IgD-negative memory B cell (primary cell): ENCODE data around the gene SNX8. TPM values are rescaled to one million over a fixed set of nuclear protein-coding genes. Genes with fewer than 3 reads are reported as not detected.
A peak's percentile ranks its signal among the peaks of the same experiment; 100 is the strongest.
"Not testable (repeated sequence)": the region's sequence is repeated elsewhere in the genome, so short reads cannot be mapped to it uniquely, and the experiment has no call there.

ENCODE experiments used
- H3K27ac Mint-ChIP-seq, 3 donors: one replicate each; pipeline ENCODE4 v1.8.0; 2020 to 2022; ENCODE audit warnings: mild to moderate bottlenecking in 3 of 3, mixed read lengths in 3 of 3, moderate library complexity in 1 of 3
- H3K27me3 Mint-ChIP-seq: one replicate; pipeline ENCODE4 v1.8.0; 2021; ENCODE audit warnings: mixed read lengths
- H3K36me3 Mint-ChIP-seq: one replicate; pipeline ENCODE4 v1.8.0; 2020; ENCODE audit warnings: mild to moderate bottlenecking, mixed read lengths
- H3K4me1 Mint-ChIP-seq, 3 donors: one replicate each; pipeline ENCODE4 v1.8.0; 2020 to 2022; ENCODE audit warnings: mixed read lengths in 3 of 3, mild to moderate bottlenecking in 1 of 3
- H3K4me3 Mint-ChIP-seq, 4 donors: one replicate each; pipeline ENCODE4 v1.8.0; 2020 to 2022; ENCODE audit warnings: mild to moderate bottlenecking in 4 of 4, mixed read lengths in 4 of 4, moderate library complexity in 3 of 4
- H3K9me3 Mint-ChIP-seq, 3 donors: one replicate each; pipeline ENCODE4 v1.8.0; 2020 to 2021; ENCODE audit warnings: mixed read lengths in 3 of 3, mild to moderate bottlenecking in 1 of 3
- polyA plus RNA-seq: library from polyadenylated mRNA; unstranded; fragments of 300-500 nt; fragmentation: Illumina TruSeq; gene quantifications from one replicate; pipeline ENCODE4 v1.2.3, GENCODE V29; 2021

Gene SNX8
- polyA plus RNA-seq, 1 donor from 2014 or later = 61.3 TPM

DNA sequence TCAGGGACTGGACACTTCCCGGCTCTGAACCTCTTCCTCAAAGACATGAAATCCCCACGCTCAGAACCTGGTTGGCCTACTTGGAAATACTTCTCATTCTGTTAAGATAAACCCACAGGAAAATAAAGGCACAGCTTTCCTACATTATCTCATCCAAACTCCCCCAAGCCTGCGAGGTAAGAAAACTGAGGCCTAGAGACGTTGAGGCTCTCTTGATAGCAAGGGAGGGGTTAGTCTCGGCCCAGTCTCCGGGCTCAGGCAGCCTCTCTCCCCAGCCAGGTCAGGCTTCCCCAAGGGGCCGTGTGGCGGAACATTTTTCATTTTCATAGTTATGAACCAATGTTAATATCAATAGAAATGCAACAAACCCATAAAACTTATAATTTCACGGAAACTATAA is 35.8 kb upstream of the SNX8 start:
- H3K27me3 Mint-ChIP-seq = no peaks in the 10 kb centered on the region

DNA sequence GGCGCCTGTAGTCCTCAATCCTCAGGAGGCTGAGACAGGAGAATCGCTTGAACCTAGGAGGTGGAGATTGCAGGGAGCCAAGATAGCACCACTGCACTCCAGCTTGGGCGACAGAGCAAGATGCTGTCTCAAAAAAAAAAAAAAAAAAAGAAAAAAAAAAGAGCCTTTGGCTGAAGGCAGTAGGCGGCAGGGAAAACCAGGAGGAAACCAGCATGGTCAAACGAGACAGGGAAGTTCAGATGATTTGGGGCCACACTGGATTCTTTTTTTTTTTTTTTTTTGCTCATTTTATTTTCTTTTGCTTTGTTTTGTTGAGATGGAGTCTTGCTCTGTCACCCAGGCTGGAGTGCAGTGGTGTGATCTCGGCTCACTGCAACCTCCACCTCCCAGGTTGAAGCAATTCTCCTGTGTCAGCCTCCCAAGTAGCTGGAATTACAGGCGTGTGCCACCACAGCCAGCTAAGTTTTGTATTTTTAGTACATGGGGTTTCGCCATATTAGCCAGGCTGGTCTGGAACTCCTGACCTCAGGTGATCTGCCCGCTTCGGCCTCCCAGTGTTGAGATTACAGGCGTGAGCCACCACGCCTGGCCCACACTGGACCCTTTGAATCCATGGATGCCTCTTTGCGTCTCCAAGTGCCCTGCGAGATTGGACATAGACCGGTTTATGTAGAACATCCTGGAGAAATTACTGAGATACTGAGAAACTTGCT is 33.3 kb upstream of the SNX8 start:
- peak overlapping the region in 2 of 4 donors; percentile 8 to 14 for H3K4me3 Mint-ChIP-seq

More for the DNA sequence above, 35.8 kb upstream of the SNX8 start:
- peak overlapping the region in 2 of 3 donors; percentile 32 to 67 for H3K27ac Mint-ChIP-seq
- no peaks in the 10 kb centered on the region for H3K9me3 Mint-ChIP-seq
- no peak overlapping the region for H3K4me3 Mint-ChIP-seq
- no peaks in the 10 kb centered on the region for H3K36me3 Mint-ChIP-seq
- peaks cover 4 to 9% (median 9%) of the 10 kb centered on the region in 3 donors for H3K4me1 Mint-ChIP-seq

GRCh38 chr7:2336626-2337299 is 22.5 kb upstream of the SNX8 start:
- Mint-ChIP-seq H3K27ac (no peak overlapping the region), H3K4me3 (no peak overlapping the region), H3K27me3 (no peaks in the 10 kb centered on the region), H3K4me1 (no peaks in the 10 kb centered on the region), H3K9me3 (no peaks in the 10 kb centered on the region), H3K36me3 (no peaks in the 10 kb centered on the region)

More for the DNA sequence above, 33.3 kb upstream of the SNX8 start:
- not testable (repeated sequence) for H3K36me3 Mint-ChIP-seq, H3K4me1 Mint-ChIP-seq, H3K27me3 Mint-ChIP-seq, H3K9me3 Mint-ChIP-seq
- H3K27ac Mint-ChIP-seq = peak overlapping the region in 2 of 3 donors; percentile 40 to 64

- not testable (repeated sequence) for H3K27ac Mint-ChIP-seq, H3K4me3 Mint-ChIP-seq, H3K4me1 Mint-ChIP-seq, H3K36me3 Mint-ChIP-seq, H3K27me3 Mint-ChIP-seq, H3K9me3 Mint-ChIP-seq
Measured at GRCh38 chr7:2332606-2333231, 18.5 kb upstream of the SNX8 start.

DNA sequence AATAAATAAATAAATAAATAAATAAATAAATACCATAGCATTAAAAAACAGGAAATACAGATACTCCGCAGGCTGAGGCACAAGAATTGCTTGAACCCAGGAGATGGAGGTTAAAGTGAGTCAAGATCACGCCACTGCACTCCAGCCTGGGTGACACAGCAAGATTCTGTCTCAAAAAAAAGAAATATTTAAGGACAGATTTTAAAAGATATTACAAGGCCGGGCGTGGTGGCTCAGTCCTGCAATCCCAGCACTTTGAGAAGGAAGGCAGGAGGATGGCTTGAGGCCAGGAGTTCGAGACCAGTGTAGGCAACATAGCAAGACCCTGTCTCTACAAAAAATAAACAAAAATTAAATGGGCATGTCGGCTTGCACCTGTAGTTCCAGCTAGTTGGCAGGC is 17.5 kb upstream of the SNX8 start:
- Mint-ChIP-seq H3K4me3 (no peak overlapping the region), H3K4me1 (no peaks in the 10 kb centered on the region), H3K36me3 (no peaks in the 10 kb centered on the region), H3K27me3 (no peaks in the 10 kb centered on the region), H3K27ac (no peak overlapping the region), H3K9me3 (no peaks in the 10 kb centered on the region)

- H3K4me3 Mint-ChIP-seq = no peak overlapping the region
- H3K4me1 Mint-ChIP-seq = no peaks in the 10 kb centered on the region
- peak overlapping the region in 1 of 3 donors; percentile 76 for H3K27ac Mint-ChIP-seq
- no peaks in the 10 kb centered on the region for H3K36me3 Mint-ChIP-seq
- H3K9me3 Mint-ChIP-seq = no peaks in the 10 kb centered on the region
- no peaks in the 10 kb centered on the region for H3K27me3 Mint-ChIP-seq
Measured at GRCh38 chr7:2330493-2330892, 16.3 kb upstream of the SNX8 start.

DNA sequence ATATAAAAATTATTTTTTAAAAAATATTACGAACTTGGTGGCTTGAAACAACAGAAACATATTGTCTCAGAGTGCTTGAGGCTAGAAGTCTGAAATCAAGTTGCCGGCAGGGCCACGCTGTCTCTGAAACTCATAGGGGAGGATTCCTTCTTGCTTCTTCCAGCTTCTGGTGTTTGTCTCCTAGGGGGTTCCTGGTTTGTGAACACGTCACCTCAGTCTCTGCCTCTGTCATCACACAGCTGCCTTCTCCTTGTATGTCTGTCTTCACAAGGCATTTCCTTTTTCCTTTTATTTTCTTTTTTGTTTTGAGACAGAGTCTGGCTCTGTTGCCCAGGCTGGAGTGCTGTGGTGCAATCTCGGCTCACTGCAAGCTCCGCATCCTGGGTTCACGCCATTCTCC is 12.7 kb upstream of the SNX8 start:
- Mint-ChIP-seq H3K36me3 (no peaks in the 10 kb centered on the region), H3K4me3 (no peak overlapping the region), H3K4me1 (peaks cover 0 to 5% (median 4%) of the 10 kb centered on the region in 3 donors), H3K27me3 (peaks cover 1% of the 10 kb centered on the region), H3K9me3 (no peaks in the 10 kb centered on the region), H3K27ac (no peak overlapping the region)

DNA sequence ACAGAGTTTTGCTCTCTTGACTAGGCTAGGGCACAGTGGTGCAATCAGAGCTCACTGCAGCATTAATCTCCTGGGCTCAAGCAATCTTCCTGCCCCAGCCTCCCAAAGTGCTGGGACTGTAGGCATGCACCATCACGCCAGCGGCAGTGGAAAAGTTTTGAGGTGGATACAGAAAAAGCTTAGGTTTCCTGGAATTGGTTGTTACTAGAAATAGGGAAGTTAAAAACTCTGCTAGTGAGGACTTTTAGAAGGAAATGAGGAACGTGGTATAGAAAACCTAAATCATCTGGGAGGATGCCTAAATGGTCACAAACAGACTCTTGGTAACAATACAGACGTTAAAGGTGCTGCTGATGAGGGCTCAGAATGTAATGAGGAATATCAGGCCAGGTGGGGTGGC is 10.9 kb upstream of the SNX8 start:
- Mint-ChIP-seq H3K4me3 (no peak overlapping the region), H3K9me3 (no peaks in the 10 kb centered on the region), H3K27ac (no peak overlapping the region), H3K36me3 (no peaks in the 10 kb centered on the region), H3K27me3 (peaks cover 1% of the 10 kb centered on the region), H3K4me1 (peaks cover 0 to 5% (median 4%) of the 10 kb centered on the region in 3 donors)

- no peaks in the 10 kb centered on the region for H3K36me3 Mint-ChIP-seq
- no peak overlapping the region for H3K27ac Mint-ChIP-seq
- no peak overlapping the region for H3K4me3 Mint-ChIP-seq
- H3K4me1 Mint-ChIP-seq = peaks cover 4 to 5% (median 5%) of the 10 kb centered on the region in 3 donors
- H3K27me3 Mint-ChIP-seq = peaks cover 1% of the 10 kb centered on the region
- H3K9me3 Mint-ChIP-seq = no peaks in the 10 kb centered on the region
Measured at GRCh38 chr7:2321020-2321419, 6.8 kb upstream of the SNX8 start.

DNA sequence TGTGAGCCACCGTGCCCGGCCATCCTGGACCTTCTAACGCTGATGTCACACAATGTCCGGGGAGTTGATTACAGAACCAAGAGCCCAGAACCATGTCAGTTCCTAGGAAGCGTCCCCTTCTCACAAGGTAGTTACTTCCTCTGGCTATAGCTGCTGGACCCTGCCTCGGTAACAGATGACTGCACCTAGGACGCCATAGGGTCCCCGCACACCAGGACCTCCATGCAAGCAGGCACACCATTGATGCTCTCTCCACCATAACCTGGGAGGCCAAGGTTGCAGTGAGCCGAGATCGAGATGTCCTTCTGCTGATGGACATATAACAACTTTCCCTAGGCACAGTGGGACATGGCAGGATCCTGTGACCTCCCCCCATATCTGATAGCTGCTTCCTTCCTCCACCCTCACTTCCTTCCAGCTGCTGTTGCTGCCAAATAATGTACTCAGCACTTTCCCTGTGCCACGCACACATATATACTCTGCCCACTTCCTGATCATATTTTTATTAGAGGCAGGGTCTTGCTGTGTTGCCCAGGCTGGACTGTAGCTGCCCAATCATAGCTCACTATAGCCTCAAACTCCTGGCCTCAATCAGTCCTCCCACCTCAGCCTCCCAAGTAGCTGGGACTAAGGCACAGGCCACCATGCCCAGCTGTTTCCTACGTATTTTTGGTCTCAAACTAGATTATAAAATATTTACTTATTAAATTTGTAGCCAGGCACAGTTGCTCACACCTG is 3.5 kb upstream of the SNX8 start:
- no peaks in the 10 kb centered on the region for H3K27me3 Mint-ChIP-seq
- H3K27ac Mint-ChIP-seq = peak overlapping the region in 2 of 3 donors; percentile 26 to 40
- peaks cover under 1 to 11% (median 1%) of the 10 kb centered on the region in 3 donors for H3K4me1 Mint-ChIP-seq
- no peaks in the 10 kb centered on the region for H3K9me3 Mint-ChIP-seq
- H3K4me3 Mint-ChIP-seq = peak overlapping the region in 2 of 4 donors; percentile 7 to 55
- no peaks in the 10 kb centered on the region for H3K36me3 Mint-ChIP-seq

- H3K4me1 Mint-ChIP-seq = peaks cover 7 to 18% (median 10%) of the 10 kb centered on the region in 3 donors
- H3K9me3 Mint-ChIP-seq = no peaks in the 10 kb centered on the region
- no peak overlapping the region for H3K4me3 Mint-ChIP-seq
- H3K27me3 Mint-ChIP-seq = no peaks in the 10 kb centered on the region
- no peak overlapping the region for H3K27ac Mint-ChIP-seq
- H3K36me3 Mint-ChIP-seq = no peaks in the 10 kb centered on the region
Measured at GRCh38 chr7:2316578-2316977, 2.3 kb upstream of the SNX8 start.

- Mint-ChIP-seq H3K9me3 (no peaks in the 10 kb centered on the region), H3K27ac (no peak overlapping the region), H3K36me3 (peaks cover 2% of the 10 kb centered on the region), H3K4me3 (no peak overlapping the region), H3K27me3 (no peaks in the 10 kb centered on the region), H3K4me1 (peaks cover 10 to 26% (median 15%) of the 10 kb centered on the region in 3 donors)
Measured at GRCh38 chr7:2315787-2316186, 1.5 kb upstream of the SNX8 start.

DNA sequence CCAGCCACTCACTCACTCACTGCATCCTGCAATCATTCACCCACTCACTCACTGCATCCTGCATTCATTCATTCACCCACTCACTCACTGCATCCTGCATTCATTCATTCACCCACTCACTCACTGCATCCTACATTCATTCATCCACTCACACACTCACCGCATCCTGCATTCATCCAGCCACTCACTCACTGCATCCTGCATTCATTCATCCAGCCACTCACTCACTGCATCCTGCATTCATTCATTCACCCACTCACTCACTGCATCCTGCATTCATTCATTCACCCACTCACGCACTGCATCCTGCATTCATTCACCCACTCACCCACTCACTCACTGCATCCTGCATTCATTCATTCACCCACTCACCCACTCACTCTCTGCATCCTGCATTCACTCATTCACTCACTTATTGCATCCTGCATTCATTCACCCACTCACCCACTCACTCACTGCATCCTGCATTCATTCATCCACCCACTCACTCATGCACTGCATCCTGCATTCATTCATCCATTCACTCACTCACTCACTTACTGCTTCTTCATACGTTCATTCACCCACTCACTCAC is 802 bp upstream of the SNX8 start:
- not testable (repeated sequence) for H3K27ac Mint-ChIP-seq, H3K36me3 Mint-ChIP-seq, H3K27me3 Mint-ChIP-seq, H3K9me3 Mint-ChIP-seq, H3K4me3 Mint-ChIP-seq
- H3K4me1 Mint-ChIP-seq = peaks cover 12 to 27% (median 18%) of the 10 kb centered on the region in 3 donors

DNA sequence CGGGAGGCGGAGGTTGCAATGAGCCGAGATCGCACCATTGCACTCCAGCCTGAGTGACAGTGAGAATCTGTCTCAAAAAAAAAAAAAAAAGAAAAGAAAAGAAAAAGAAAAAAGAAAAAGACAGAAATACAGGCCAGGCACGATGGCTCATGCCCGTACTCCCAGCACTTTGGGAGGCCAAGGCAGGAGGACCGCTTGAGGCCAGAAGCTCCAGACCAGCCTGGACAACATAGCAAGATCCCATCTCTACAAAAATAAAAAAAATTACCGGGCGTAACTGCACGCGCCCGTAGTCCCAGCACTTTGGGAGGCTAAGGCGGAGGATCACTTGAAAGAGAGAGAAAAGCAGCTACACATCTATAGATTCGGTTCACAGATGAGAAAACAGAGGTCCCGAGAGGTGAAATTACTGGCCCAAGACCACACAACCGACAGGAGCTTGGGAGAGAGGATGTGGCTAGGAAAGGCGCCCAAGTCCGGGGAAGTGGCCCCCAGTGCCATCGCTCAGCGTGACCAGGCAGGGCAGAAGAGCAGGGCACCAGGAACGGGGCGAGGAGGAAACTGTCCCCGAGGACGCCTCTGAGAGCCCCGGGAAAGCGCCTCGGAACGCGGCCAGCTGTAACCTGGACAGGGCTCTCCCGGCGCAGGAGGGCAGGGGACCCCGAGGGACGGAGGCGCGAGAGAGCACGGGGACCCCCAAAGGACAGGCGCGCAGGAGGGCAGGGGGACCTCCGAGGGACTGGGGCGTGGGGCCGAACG is 612 bp downstream of the SNX8 start:
- H3K4me3 Mint-ChIP-seq = peak overlapping the region in 2 of 4 donors; percentile 92 to 98
- H3K9me3 Mint-ChIP-seq = no peaks in the 10 kb centered on the region
- H3K4me1 Mint-ChIP-seq = peaks cover 12 to 28% (median 23%) of the 10 kb centered on the region in 3 donors
- no peaks in the 10 kb centered on the region for H3K27me3 Mint-ChIP-seq
- H3K27ac Mint-ChIP-seq = peak overlapping the region; percentile 98 to 99 (median 98)
- peaks cover 2% of the 10 kb centered on the region for H3K36me3 Mint-ChIP-seq
